ENCODE results near the gene MTRFR.

- TF ChIP-seq CTCF (IDR thresholded peaks at IDR 0.05; ENCODE audit: low read depth, low read length), result no peak
- no peak for TF ChIP-seq EZH2phosphoT487 (IDR thresholded peaks at IDR 0.05; ENCODE audit: low read depth)
Observed at GRCh38 chr12:123231931-123232330, 1.3 kb upstream of the MTRFR start.
